Measurements from ENCODE around the gene SPC24. TPM values are rescaled to one million over a fixed set of nuclear protein-coding genes. Genes with fewer than 3 reads are reported as not detected.
A peak's percentile ranks its signal among the peaks of the same experiment; 100 is the strongest.

SPC24 gene
- total and polyA plus RNA-seq, 2 donors (not counting 3 experiments of a cell fraction or from before 2014, with no cell fraction given), result 19.8 to 70.0 TPM

GRCh38 chr19:11152318-11153062 is 3.1 kb downstream of the SPC24 start:
- no peaks in the 10 kb centered on the region for H4K20me1 ChIP-seq (replicated peaks; ENCODE audit: control insufficient read depth, extremely low read depth, insufficient read depth, low read length)
- DNase-seq (ENCODE audit: low read depth, low spot score), result peak; percentile 67
- H2AFZ ChIP-seq (ENCODE audit: low read depth, low read length), result peak overlapping the region; percentile 57
- POLR2A ChIA-PET, result no interaction called here
- H3K9ac ChIP-seq (replicated peaks; ENCODE audit: extremely low read depth, insufficient read depth, low read length), result peak overlapping the region; percentile 53
- no peaks in the 10 kb centered on the region for H3K9me1 ChIP-seq (replicated peaks; ENCODE audit: control insufficient read depth, extremely low read depth, insufficient read depth, low read length)
- H3K9me3 ChIP-seq (replicated peaks; ENCODE audit: control insufficient read depth, insufficient read depth, low read length), result no peaks in the 10 kb centered on the region
- no TSS peak for BruUV-seq (replicated peaks)
- peaks cover 22% of the 10 kb centered on the region for H3K4me1 ChIP-seq (ENCODE audit: control insufficient read depth, extremely low read depth, insufficient read depth, low read length)
- intact Hi-C loops (cut with micrococcal nuclease) (no loop called here), dilution Hi-C loops (cut with MboI; ENCODE audit: extremely low pct_ligation_motif_present, low sequenced_read_pairs) (no loop called here)
- H3K4me3 ChIP-seq (replicated peaks in 1 of 3; ENCODE audit: insufficient read depth in 1 of 3, low read depth in 1 of 3, low read length in 3 of 3), result no peak overlapping the region
- peak overlapping the region; percentile 37 for H3K4me2 ChIP-seq (ENCODE audit: insufficient read depth, low read length)
- TF ChIP-seq MAX (IDR thresholded peaks at IDR 0.05; ENCODE audit: insufficient read depth, insufficient read length), result no peak
- TF ChIP-seq POLR2A (IDR thresholded peaks at IDR 0.05; ENCODE audit: low read depth, low read length), result no peak
- no peak for TF ChIP-seq MYC (IDR thresholded peaks at IDR 0.05; ENCODE audit: low read depth, low read length)
- TF ChIP-seq EZH2 (IDR thresholded peaks at IDR 0.05; ENCODE audit: borderline replicate concordance, low read depth, low read length, severe bottlenecking), result no peak
- CTCF ChIA-PET, result interaction anchor here (0.6 to 2.6 kb wide), 5 partner anchors 9 to 51 kb away, joined by 3 to 13 read pairs (median 7); no protein-coding TSS in a partner anchor
- no peak for FAIRE-seq
- H3K27ac ChIP-seq (ENCODE audit: insufficient read depth, low read depth, low read length), result peak overlapping the region; percentile 68
- peaks cover 46% of the 10 kb centered on the region for H3K79me2 ChIP-seq (ENCODE audit: control insufficient read depth, insufficient read depth, low read length)
- no peaks in the 10 kb centered on the region for H3K27me3 ChIP-seq (ENCODE audit: control insufficient read depth in 2 of 2, insufficient read depth in 2 of 2, low read length in 2 of 2)
- H3K36me3 ChIP-seq (ENCODE audit: control insufficient read depth in 2 of 2, extremely low read depth in 1 of 2, insufficient read depth in 2 of 2, low read length in 2 of 2), result no peaks in the 10 kb centered on the region

GRCh38 chr19:11151181-11151580 is 4.4 kb downstream of the SPC24 start:
- Histone ChIP-seq H2AFZ (ENCODE audit: low read depth, low read length) (no peak overlapping the region), H3K27me3 (ENCODE audit: control insufficient read depth in 2 of 2, insufficient read depth in 2 of 2, low read length in 2 of 2) (no peaks in the 10 kb centered on the region), H3K9me1 (replicated peaks; ENCODE audit: control insufficient read depth, extremely low read depth, insufficient read depth, low read length) (no peaks in the 10 kb centered on the region), H3K9me3 (replicated peaks; ENCODE audit: control insufficient read depth, insufficient read depth, low read length) (no peaks in the 10 kb centered on the region), H3K4me2 (ENCODE audit: insufficient read depth, low read length) (no peak overlapping the region), H3K36me3 (ENCODE audit: control insufficient read depth in 2 of 2, extremely low read depth in 1 of 2, insufficient read depth in 2 of 2, low read length in 2 of 2) (no peaks in the 10 kb centered on the region), H4K20me1 (replicated peaks; ENCODE audit: control insufficient read depth, extremely low read depth, insufficient read depth, low read length) (no peaks in the 10 kb centered on the region), H3K79me2 (ENCODE audit: control insufficient read depth, insufficient read depth, low read length) (peaks cover 46% of the 10 kb centered on the region), H3K4me1 (ENCODE audit: control insufficient read depth, extremely low read depth, insufficient read depth, low read length) (peaks cover 22% of the 10 kb centered on the region), H3K27ac (ENCODE audit: insufficient read depth, low read depth, low read length) (no peak overlapping the region), H3K4me3 (replicated peaks in 1 of 3; ENCODE audit: insufficient read depth in 1 of 3, low read depth in 1 of 3, low read length in 3 of 3) (no peak overlapping the region), H3K9ac (replicated peaks; ENCODE audit: extremely low read depth, insufficient read depth, low read length) (no peak overlapping the region)
- dilution Hi-C loops (cut with MboI; ENCODE audit: extremely low pct_ligation_motif_present, low sequenced_read_pairs), result no loop called here
- ChIA-PET CTCF (interaction anchor here (2.6 kb wide), 1 partner anchor 8 kb away, joined by 13 read pairs; no protein-coding TSS in a partner anchor), POLR2A (no interaction called here)
- intact Hi-C loops (cut with micrococcal nuclease), result no loop called here
- TF ChIP-seq MYC (IDR thresholded peaks at IDR 0.05; ENCODE audit: low read depth, low read length) (no peak), FOS (IDR thresholded peaks at IDR 0.05; ENCODE audit: borderline replicate concordance, insufficient read depth, low read length) (no peak), POLR2AphosphoS5 (IDR thresholded peaks at IDR 0.05; ENCODE audit: insufficient read depth, low read depth, low read length) (no peak), CTCF (IDR thresholded peaks at IDR 0.05; ENCODE audit: extremely low read depth in 1 of 2, insufficient read depth in 1 of 2, low read depth in 1 of 2, low read length in 2 of 2) (no peak), POLR2A (IDR thresholded peaks at IDR 0.05; ENCODE audit: low read depth, low read length) (no peak), EZH2 (IDR thresholded peaks at IDR 0.05; ENCODE audit: borderline replicate concordance, low read depth, low read length, severe bottlenecking) (no peak), JUN (IDR thresholded peaks at IDR 0.05; ENCODE audit: borderline replicate concordance, insufficient read depth, insufficient read length, low read depth) (no peak), GATA2 (IDR thresholded peaks at IDR 0.05; ENCODE audit: insufficient read depth, insufficient read length, low read depth, low read length) (no peak), MAX (IDR thresholded peaks at IDR 0.05; ENCODE audit: insufficient read depth, insufficient read length) (no peak)
- DNase-seq (ENCODE audit: low read depth, low spot score), result no peak
- FAIRE-seq, result no peak
- no TSS peak for BruUV-seq (replicated peaks)

All from endothelial cell of umbilical vein (primary cell).